ENCODE results near the gene CD248.
A peak's percentile ranks its signal among the peaks of the same experiment; 100 is the strongest.

The CD248 gene

GRCh38 chr11:66268952-66269905 is 47.6 kb downstream of the CD248 start:
- peak; percentile 38 for DNase-seq

- peak; percentile 99 for DNase-seq
Measured at GRCh38 chr11:66268244-66268951, 48.4 kb downstream of the CD248 start, which contains the start of gene RAB1B. Gene RAB1B (plus strand): TSS chr11:66268639. CDS start chr11:66268680, 41 bp downstream.

GRCh38 chr11:66267379-66268243 is 49.2 kb downstream of the CD248 start:
- DNase-seq = peak; percentile 85

GRCh38 chr11:66267039-66267378 is 49.8 kb downstream of the CD248 start:
- DNase-seq = no peak

GRCh38 chr11:66266378-66267038 is 50.3 kb downstream of the CD248 start:
- DNase-seq = no peak

GRCh38 chr11:66265531-66266377 is 51.1 kb downstream of the CD248 start:
- no peak for DNase-seq

- peak; percentile 60 for DNase-seq
Measured at GRCh38 chr11:66264914-66265313, 51.9 kb downstream of the CD248 start.

Measured in NCI-H82 (cell line).